ENCODE measurements around the gene GFPT1.
"Not testable (repeated sequence)": the region's sequence is repeated elsewhere in the genome, so short reads cannot be mapped to it uniquely, and the experiment has no call there.

GFPT1 gene

DNA sequence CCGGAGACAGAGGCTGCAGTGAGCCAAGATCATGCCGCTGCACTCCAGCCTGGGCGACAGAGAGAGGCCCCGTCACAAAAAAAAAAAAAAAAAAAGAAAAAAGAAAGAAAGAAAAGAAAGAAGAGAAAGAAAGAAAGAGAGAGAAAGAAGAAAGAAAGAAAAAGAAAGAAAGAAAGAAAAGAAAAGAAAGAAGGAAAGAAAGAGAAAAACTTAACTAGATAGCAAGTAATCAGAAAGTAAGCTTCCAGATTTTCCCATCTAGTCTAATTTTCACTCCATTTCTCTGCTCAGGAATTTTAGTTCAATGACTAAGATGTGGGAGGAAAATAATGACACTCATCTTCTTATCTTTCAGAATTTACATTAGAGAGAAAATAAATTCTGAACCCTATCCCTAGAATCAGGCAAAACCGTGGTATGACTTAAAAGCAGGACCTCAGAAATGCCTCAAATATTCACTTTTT is 2.4 kb downstream of the GFPT1 start:
- DNase-seq (ENCODE audit: low read depth in 2 of 3, low spot score in 1 of 3): no peak

DNA sequence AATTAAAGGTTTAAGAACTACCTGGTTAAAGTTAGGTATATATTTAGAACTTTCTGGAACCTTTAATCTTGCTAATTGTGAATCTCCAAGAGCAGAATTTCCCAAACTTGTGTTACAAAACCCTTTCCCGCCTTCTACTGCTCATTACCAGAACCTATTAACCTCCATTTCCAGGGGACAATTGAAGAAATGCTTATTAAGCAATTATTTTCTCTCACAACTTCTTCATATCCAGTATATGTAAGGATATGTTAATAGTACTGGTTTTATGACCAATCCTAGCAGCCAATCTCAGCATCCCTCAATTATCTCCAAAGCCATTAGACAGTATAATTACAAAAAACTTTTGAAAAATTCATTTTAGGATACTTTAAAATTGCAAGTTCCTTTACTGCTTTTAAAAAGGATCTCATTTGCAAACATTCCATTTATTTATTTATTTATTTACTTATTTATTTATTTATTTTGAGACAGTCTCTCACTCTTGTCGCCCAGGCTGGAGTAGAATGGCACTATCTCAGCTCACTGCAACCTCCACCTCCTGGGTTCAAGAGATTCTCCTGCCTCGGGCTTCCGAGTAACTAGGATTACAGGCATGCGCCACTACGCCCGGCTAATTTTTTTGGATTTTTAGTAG is 3.7 kb downstream of the GFPT1 start:
- DNase-seq (ENCODE audit: low read depth in 2 of 3, low spot score in 1 of 3): no peak

DNA sequence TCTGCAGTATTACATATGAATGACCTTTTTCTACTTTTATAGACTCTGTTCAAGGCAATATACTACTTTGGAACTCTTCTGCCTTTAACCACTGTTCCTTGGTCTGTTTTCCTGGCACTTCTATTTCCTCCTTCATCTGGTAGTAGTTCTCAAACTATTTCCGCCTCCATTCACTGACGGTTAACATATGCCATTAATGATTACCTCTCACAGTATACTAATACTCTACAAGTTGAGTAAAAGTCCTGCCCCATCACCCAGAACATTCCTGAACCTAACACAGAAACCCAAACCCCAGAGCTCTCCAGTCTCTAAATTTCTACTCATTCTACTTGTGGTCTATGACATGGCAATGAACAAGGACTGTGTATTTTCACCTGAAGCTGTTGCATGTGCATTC is 4.5 kb downstream of the GFPT1 start:
- DNase-seq (ENCODE audit: low read depth in 2 of 3, low spot score in 1 of 3): no peak

DNA sequence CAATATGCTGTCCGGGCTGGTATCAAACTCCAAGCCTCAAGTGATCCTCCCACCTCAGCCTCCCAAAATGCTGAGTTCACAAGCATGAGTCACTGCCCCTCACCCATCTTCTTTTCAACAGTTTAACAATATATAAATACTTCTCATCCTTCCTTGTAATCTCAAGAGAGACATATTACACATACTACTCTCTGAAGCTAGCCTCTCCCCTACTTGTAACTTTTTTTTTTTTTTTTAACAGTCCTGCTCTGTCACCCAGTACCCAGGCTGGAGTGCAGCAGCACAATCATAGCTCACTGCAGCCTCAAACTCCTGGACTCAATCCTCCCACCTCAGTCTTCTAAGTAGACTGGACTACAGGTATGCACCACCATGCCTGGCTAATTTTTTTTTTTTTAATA is 5.7 kb downstream of the GFPT1 start:
- DNase-seq (ENCODE audit: low read depth in 2 of 3, low spot score in 1 of 3): no peak

DNA sequence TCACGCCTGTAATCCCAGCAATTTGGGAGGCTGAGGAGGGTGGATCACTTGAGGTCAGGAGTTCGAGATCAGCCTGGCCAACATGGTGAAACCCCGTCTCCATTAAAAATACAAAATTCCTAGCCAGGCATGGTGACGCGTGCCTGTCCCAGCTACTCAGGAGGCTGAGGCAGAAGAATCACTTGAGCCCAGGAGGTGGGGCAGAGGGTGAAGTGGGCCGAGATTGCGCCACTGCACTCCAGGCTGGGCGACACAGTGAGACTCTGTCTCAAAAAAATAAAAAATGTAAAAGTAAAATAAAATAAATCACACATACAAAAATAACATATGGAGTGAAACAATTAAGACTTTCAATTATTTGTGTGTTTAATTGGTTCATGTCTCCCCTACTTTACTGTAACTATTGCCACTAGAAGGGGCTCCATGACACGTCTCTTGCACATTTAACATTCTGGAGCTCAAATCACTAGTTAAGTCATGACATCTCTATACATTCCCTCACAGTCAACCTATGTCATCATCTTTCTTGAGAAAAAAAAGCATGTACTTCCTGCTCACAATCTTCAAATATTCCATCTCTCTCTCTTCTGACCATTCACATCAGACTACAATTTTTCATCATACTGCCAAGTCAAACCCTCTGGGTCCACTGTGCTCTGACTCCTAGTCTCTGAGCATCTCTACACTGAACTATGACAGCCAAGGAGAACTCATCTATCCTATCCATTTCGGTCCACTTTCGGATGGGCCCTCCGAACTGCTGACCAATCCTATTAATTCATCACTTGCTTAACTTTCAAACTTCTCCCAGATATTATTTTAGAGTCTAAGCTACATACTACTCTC is 6.7 kb downstream of the GFPT1 start:
- no peak for DNase-seq (ENCODE audit: low read depth in 2 of 3, low spot score in 1 of 3)

DNA sequence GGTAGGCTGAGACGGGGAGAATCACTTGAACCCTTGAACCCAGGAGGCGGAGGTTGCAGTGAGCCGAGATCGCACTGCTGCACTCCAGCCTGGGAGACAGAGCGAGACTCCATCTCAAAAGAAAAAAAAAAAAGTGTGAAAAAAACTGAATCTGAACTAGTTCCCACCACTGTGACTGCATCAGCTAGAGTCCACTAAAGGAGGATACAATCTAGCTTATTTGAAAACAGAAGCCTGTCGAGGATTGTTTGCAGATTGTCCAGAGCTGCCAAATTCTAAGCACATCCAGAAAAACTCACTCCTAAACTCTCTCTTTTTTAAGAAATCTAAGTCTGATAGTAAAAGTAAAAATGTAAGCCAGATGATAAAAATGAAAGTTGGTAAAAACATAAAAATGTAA is 10.6 kb downstream of the GFPT1 start:
- DNase-seq (ENCODE audit: low read depth in 2 of 3, low spot score in 1 of 3): no peak

DNA sequence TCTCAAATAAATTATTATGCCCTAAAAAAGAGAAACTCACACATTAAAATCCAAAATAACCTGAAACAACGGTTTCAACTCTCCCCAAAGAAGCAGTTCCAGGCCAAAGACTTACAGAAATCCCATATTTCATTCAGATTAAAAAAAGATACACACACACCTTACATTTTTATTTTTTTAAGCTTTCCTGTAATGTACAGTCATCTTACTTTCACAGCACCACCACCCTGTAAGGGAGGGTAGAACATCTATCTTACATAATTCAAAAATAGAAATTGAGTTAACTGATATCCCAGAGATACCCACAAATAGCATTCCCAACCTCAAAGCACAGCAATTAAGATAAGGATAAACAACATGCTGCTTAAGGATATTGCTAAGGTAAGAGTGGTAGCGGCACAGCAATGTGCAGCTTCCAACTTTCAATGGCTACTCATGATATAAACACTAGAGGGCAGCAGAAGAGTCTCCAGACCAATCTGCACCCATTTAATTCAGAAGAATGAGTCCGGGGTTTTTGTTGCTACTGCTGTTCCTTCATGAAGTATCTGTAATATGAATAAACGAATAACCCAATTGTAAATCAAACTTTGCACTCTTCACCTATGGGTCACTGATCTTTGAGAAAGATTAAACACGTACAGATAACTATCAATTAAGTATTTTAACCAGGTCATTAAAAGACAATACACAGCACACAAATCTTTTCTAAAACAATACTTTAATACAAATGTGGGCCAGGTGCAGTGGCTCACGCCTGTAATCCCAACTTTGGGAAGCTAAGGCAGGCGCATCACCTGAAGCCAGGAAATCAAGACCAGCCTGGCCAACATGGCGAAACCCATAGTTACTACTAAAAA is 11.3 kb downstream of the GFPT1 start:
- DNase-seq (ENCODE audit: low read depth in 2 of 3, low spot score in 1 of 3): no peak

DNA sequence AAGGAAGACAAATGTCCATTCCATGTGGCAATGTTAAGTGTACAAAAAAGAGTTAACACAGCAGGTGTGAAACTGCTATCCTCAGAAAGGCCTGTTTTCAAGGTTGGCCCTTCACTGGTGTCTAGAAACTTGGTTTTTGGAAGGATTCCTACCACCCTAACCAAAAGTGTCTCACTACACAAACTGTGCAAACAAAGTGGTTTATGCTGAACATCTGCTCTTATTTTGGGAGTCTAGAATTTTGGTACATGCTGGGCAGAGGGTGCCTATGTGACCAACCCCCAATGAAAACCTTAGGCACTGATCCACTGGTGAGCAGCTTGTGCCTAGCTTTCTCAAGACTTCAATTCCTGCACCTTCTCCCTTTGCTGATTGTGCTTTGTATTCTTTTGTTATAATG is 14.3 kb downstream of the GFPT1 start:
- no peak for DNase-seq (ENCODE audit: low read depth in 2 of 3, low spot score in 1 of 3)

DNA sequence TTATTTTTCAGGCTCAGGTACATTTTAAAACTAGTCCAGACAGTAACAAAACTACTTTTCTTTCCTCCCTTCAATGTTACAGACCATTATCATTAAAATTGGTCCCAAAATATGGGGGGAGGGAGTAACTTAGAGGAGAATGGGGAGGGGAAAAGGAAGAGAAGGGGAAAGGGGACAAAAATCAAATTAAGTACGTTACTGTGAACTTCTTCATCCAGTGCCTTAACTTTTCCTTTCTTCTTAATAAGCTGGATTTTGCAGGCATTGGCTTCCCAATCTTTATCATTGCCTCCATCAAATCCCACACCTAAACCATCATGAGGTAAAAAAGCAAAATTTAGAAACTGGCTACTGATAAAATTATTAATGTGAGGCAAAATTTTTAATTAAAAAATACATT is 17.2 kb downstream of the GFPT1 start:
- DNase-seq (ENCODE audit: low read depth in 2 of 3, low spot score in 1 of 3): no peak

DNA sequence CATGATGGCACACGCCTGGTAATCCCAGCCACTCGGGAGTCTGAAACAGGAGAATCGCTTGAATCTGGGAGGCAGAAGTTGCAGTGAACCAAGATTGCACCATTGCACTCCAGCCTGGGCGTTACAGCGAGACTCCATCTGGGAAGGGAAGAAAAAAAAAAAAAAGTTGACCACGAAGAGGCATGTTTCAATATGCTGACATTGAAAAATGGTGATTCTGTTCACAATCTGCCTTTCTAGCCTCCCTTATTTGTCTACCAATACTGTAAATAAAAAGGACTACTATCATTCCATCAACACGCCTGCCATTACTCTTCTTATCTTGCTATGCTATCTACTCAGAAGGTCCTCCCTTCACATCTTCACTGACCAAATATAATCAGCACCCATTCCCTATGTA is 18.4 kb downstream of the GFPT1 start:
- no peak for DNase-seq (ENCODE audit: low read depth in 2 of 3, low spot score in 1 of 3)

DNA sequence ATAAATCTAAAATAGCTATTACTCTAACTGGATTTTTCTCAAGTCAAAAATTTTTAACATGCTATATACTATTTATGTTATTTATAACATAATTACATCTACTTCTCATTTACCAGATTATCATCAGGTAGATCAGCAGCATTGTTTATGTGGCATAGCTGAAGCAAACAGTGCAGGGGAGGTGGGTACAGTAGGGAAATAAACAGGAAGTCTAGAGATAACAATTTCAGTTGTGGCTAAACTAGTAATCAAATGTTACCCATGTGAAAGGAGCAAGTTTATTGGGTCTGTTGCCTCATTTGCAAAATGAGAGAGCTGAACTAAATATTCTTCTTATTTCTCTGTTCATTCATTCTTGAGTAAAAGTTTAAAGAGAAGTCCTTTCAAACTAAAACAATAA is 27.7 kb downstream of the GFPT1 start:
- no peak for DNase-seq (ENCODE audit: low read depth in 2 of 3, low spot score in 1 of 3)

DNA sequence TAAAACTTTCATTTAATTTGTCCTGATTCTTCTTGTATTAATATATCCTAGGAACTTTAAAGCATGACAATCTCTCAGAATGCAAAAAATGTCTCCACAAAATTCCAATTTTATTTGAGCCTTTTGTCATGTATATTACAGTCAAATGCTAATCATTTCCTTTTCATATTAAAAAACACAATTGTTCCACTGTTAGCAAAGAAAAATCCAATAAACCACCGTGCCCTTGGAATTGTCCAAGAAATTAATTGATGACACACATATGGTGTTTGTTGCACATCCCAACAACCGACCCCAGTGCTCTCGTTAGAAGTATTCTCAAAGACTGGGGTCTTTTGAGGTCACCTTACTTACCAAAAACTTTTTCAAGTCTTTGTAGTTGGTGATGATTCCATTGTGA is 28.1 kb downstream of the GFPT1 start:
- no peak for DNase-seq (ENCODE audit: low read depth in 2 of 3, low spot score in 1 of 3)

DNA sequence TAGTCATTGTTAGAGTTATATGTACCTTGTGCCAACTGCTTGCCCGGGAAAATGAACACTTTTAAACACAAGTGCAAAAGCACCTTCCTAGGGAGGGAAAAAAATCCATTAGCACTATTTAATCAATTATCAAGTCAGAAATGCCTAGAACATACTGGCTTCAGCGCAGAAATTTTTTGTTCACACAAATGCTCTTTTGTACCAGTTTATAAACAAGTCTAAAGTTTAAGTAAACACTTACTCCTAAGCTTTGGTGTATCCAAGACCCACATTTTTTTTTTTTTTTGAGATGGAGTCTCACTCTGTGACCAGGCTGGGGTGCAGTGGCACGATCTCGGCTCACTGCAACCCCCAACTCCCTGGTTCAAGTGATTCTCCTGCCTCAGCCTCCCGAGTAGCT is 30.6 kb downstream of the GFPT1 start:
- no peak for DNase-seq (ENCODE audit: low read depth in 2 of 3, low spot score in 1 of 3)

DNA sequence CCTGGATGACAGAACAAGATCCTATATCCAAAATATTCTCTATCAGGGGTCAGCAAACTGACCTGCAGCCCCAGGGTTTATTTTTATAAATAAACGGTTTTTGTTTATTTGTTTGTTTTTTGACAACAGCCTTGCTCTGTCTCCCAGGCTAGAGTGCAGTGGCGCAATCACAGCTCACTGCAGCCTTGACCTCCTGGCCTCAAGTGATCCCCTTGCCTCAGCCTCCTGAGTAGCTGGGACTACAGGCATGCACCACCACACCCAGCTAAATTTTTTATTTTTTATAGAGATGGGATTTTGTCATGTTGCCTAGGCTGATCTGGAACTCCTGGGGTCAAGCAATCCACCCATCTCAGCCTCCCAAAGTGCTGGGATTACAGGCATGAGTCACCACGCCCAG is 32.1 kb downstream of the GFPT1 start:
- DNase-seq (ENCODE audit: low read depth in 2 of 3, low spot score in 1 of 3): not testable (repeated sequence)

DNA sequence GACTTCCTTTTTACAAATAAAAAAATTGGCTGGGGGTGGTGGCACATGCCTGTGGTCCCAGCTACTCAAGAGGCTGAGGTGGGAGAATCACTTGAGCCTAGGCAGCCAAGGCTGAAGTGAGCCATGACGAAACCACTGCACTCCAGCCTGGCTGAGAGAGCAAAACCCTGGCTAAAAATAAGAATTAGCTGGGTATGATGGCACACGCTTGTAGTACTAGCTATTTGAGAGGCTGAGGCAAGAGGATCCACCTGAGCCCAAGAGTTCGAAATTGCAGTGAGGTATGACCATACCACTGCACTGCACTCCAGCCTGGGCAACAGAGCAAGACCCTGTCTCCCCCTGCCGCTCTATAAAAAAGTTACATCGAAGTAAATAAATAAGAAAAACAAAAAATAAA is 33.7 kb downstream of the GFPT1 start:
- DNase-seq (ENCODE audit: low read depth in 2 of 3, low spot score in 1 of 3): no peak

DNA sequence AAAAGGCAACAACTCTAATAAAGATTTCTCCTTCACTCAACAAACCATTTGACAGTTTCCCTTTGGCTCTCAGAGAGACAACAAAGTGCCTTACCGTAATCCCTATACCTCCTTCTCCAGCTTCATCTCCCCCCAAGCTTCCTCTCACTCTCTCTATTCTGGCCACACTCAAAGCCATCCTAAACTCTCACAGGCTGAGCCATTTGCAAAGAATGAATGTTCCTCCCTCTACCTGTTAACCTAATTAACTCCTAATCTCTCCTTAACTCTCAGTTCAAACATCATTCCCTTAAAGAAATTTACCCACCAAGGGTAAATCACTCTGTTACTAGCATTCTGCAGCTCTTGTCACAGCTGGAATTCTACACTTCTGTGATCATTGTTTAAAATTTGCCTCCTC is 38.2 kb downstream of the GFPT1 start:
- no peak for DNase-seq (ENCODE audit: low read depth in 2 of 3, low spot score in 1 of 3)

DNA sequence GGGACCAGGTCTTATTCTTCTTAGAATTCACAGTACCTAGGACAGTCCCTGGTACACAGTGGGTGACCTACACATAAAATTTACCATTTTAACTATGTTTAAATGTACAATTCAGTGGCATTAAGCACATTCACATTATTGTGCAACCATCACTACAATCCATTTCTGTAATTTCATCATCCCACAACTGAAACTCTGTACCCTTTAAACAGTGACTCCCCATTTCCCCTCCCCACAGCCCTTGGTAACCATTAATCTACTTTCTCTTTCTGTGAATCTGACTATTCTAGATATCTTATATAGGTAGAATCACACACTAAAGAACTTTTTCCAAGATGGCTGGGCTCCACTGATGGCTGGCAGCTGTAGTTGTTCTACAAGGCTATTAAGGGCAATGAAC is 41.6 kb downstream of the GFPT1 start:
- DNase-seq (ENCODE audit: low read depth in 2 of 3, low spot score in 1 of 3): peak in 1 of 3 donors; percentile 2

DNA sequence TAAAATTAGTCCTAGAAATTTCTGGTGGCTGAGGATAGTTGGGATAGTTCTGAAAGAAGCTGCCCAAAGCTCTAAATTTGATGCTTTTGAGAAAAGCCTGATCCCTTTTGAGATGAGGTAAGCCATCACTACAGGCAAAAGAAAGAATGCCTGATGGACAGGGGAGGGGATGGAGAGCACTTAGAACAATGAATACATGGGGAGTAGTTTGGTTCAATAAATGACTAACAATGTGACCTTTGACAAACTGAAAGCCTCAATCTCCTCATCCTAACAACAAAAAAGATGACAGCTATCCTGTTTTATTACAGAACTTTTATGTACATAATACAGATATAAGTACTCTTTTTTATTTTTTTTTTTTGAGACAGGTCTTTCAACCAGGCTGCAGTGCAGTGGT is 42.7 kb downstream of the GFPT1 start:
- no peak for DNase-seq (ENCODE audit: low read depth in 2 of 3, low spot score in 1 of 3)

DNA sequence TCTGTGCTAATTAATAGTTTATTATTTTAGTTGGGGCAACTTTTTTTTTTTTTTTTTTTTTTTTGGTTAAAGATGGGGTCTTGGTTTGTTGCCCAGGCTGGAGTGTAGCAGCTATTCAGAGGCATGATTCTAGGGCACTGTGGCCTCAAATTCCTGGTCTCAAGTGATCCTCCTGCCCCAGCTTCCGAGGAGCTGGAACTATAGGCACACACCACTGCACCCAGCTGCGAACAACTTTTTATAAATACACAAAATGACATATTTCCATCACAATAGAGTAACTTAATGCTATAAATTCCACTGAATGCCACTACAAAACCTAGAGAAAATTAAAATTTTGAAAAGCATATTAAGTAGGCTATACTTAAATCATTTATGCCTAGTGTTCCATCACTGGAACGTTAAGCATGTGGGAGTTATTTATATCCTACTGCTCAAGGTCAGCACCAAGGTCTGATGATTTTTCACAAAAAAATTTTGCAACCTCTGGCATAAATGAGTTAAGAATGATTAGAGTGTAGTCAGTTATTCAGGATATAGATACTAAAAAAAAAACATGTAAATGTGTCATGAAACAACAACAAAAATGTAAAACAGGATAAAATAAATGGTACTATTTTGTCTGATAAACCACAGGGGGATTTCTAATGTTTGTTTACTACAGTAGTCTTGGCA is 46.8 kb downstream of the GFPT1 start:
- no peak for DNase-seq (ENCODE audit: low read depth in 2 of 3, low spot score in 1 of 3)

DNA sequence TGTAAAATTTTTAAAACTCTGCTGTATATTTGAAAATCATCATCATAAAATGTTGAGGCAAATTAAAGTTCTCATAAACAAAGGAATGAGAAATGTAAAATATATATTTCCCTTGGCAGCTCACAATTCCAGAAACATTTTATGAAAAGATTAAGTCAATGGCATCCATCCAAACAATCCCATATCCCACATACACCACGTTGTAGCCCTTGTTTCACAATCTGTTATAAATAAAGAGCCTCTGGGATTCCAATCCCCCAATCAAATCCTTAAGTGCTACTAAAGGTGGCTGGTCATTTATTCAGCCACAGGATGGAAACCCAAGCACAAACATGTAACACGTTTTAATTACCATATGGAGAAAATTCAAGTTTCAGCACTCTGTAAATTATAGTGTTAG is 51.7 kb downstream of the GFPT1 start:
- no peak for DNase-seq (ENCODE audit: low read depth in 2 of 3, low spot score in 1 of 3)

DNA sequence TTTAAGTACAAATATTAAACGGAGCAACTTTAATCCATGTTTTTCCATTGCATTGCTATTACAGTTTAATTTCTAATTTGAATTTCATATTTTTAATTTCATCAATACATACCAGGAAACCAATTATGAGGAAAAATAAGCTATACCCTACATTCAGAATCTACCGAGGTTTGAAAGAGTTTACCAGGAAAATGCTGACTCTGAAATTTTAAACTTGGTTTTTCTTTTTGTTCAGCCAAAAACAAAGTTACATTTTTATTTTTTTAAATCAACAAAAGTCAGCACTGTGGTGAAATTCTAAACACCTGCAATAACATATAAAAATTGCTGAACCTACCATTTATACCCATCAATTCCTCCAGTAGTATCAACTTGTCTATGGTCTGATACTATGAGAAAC is 53.7 kb downstream of the GFPT1 start:
- DNase-seq (ENCODE audit: low read depth in 2 of 3, low spot score in 1 of 3): no peak
